ENCODE results near the gene PRRX2.

- TF ChIP-seq CTCF (IDR thresholded peaks at IDR 0.05) (no peak), POLR2AphosphoS5 (IDR thresholded peaks at IDR 0.05) (no peak), POLR2A (IDR thresholded peaks at IDR 0.05) (no peak), EP300 (IDR thresholded peaks at IDR 0.05) (no peak)
Observed at GRCh38 chr9:129629251-129629820, 36.1 kb upstream of the PRRX2 start.

All from upper lobe of left lung (tissue), 4 donors.